ENCODE measurements around the gene CNN1. TPM values are rescaled to one million over a fixed set of nuclear protein-coding genes. Genes with fewer than 3 reads are reported as not detected.

CNN1 gene
- total and polyA plus RNA-seq, 2 of the 13 experiments (the other 11 are each of a cell fraction or from before 2014, with no cell fraction given) = 0.70 to 1.1 TPM

DNA sequence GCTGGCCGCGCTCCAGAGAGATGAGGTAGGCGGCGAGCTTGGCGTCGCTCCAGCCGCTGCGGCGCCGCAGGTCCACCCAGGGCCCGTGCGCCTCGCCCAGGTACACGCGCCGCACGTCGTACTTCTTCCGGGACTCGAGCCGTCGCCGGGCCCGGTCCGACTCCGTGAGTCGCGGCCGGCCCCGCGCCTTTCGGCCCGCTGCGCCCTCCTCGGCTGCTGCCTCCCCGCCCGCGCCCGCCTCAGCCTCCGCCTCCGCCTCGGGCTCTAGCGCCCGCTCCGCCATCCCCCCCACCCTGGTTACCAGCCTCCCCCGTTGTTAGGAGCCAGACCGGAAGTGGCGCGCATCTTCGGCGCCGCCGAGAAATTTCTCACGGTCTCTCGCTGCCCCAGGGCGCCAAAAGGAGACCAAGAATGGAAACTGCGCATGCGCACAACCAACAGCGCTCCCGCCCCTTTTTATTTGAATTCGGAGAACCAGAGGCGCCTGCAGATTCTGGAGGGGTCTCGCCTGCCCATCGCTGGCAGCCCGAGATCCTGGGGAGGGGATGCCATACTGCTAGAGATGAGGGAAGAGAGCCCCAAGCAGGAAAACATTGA, 33.0 kb upstream of the CNN1 start, which contains the start of gene ZNF653 (continued):
- TF ChIP-seq, protein P1, sequence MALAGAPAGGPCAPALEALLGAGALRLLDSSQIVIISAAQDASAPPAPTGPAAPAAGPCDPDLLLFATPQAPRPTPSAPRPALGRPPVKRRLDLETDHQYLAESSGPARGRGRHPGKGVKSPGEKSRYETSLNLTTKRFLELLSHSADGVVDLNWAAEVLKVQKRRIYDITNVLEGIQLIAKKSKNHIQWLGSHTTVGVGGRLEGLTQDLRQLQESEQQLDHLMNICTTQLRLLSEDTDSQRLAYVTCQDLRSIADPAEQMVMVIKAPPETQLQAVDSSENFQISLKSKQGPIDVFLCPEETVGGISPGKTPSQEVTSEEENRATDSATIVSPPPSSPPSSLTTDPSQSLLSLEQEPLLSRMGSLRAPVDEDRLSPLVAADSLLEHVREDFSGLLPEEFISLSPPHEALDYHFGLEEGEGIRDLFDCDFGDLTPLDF (CRISPR knock-in tag; IDR thresholded peaks at IDR 0.05) = peak; percentile 68; the same call in 1 of the 2 replicates
- TF ChIP-seq NBN (conservative IDR thresholded peaks at IDR 0.05) (no peak), HCFC1 (IDR thresholded peaks at IDR 0.05; ENCODE audit: low read depth, low read length) (peak; percentile 80), HNRNPK (IDR thresholded peaks at IDR 0.05; ENCODE audit: low read depth, low read length, poor library complexity, severe bottlenecking) (peak; percentile 22), ATF1 (CRISPR knock-in tag; IDR thresholded peaks at IDR 0.05) (peak; percentile 88), NRL (CRISPR knock-in tag; IDR thresholded peaks at IDR 0.05; ENCODE audit: borderline replicate concordance) (no peak), ZSCAN22 (CRISPR knock-in tag; IDR thresholded peaks at IDR 0.05) (no peak), ASH2L (IDR thresholded peaks at IDR 0.05; ENCODE audit: insufficient read length, low read depth, low read length) (peak; percentile 90), U2AF1 (optimal IDR thresholded peaks at IDR 0.05; ENCODE audit: low read depth, low read length) (no peak), ZNF446 (CRISPR knock-in tag; IDR thresholded peaks at IDR 0.05) (no peak), U2AF2 (IDR thresholded peaks at IDR 0.05; ENCODE audit: low read depth, low read length) (0 out of 2 replicates have a peak, but pooled peaks have one; percentile 68), CREM (IDR thresholded peaks at IDR 0.05) (peak; percentile 97), CREM (CRISPR knock-in tag; IDR thresholded peaks at IDR 0.05) (peak; percentile 70), ZC3H13 (CRISPR knock-in tag; IDR thresholded peaks at IDR 0.05) (peak; percentile 97), EHMT2 (IDR thresholded peaks at IDR 0.05; ENCODE audit: borderline replicate concordance, low read depth, low read length) (no peak), MATR3 (CRISPR knock-in tag; IDR thresholded peaks at IDR 0.05) (no peak), ATF7-NPFF (CRISPR knock-in tag; IDR thresholded peaks at IDR 0.05; ENCODE audit: low read depth) (peak; percentile 91), SALL1 (CRISPR knock-in tag; IDR thresholded peaks at IDR 0.05) (peak; percentile 51), ZNF101 (CRISPR knock-in tag; IDR thresholded peaks at IDR 0.05; ENCODE audit: borderline replicate concordance, low read depth) (no peak), MTF2 (CRISPR knock-in tag; IDR thresholded peaks at IDR 0.05; ENCODE audit: borderline replicate concordance) (no peak), ERF (CRISPR knock-in tag; IDR thresholded peaks at IDR 0.05) (no peak; the same call in none of the 2 replicates), ZBTB20 (CRISPR knock-in tag; IDR thresholded peaks at IDR 0.05; ENCODE audit: borderline replicate concordance, low read depth) (no peak)
- TF ChIP-seq, protein P2, sequence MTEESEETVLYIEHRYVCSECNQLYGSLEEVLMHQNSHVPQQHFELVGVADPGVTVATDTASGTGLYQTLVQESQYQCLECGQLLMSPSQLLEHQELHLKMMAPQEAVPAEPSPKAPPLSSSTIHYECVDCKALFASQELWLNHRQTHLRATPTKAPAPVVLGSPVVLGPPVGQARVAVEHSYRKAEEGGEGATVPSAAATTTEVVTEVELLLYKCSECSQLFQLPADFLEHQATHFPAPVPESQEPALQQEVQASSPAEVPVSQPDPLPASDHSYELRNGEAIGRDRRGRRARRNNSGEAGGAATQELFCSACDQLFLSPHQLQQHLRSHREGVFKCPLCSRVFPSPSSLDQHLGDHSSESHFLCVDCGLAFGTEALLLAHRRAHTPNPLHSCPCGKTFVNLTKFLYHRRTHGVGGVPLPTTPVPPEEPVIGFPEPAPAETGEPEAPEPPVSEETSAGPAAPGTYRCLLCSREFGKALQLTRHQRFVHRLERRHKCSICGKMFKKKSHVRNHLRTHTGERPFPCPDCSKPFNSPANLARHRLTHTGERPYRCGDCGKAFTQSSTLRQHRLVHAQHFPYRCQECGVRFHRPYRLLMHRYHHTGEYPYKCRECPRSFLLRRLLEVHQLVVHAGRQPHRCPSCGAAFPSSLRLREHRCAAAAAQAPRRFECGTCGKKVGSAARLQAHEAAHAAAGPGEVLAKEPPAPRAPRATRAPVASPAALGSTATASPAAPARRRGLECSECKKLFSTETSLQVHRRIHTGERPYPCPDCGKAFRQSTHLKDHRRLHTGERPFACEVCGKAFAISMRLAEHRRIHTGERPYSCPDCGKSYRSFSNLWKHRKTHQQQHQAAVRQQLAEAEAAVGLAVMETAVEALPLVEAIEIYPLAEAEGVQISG (CRISPR knock-in tag; IDR thresholded peaks at IDR 0.05) = peak; percentile 62
- TF ChIP-seq, protein P3, sequence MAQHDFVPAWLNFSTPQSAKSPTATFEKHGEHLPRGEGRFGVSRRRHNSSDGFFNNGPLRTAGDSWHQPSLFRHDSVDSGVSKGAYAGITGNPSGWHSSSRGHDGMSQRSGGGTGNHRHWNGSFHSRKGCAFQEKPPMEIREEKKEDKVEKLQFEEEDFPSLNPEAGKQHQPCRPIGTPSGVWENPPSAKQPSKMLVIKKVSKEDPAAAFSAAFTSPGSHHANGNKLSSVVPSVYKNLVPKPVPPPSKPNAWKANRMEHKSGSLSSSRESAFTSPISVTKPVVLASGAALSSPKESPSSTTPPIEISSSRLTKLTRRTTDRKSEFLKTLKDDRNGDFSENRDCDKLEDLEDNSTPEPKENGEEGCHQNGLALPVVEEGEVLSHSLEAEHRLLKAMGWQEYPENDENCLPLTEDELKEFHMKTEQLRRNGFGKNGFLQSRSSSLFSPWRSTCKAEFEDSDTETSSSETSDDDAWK (CRISPR knock-in tag; IDR thresholded peaks at IDR 0.05) = no peak
- TF ChIP-seq, protein P4, sequence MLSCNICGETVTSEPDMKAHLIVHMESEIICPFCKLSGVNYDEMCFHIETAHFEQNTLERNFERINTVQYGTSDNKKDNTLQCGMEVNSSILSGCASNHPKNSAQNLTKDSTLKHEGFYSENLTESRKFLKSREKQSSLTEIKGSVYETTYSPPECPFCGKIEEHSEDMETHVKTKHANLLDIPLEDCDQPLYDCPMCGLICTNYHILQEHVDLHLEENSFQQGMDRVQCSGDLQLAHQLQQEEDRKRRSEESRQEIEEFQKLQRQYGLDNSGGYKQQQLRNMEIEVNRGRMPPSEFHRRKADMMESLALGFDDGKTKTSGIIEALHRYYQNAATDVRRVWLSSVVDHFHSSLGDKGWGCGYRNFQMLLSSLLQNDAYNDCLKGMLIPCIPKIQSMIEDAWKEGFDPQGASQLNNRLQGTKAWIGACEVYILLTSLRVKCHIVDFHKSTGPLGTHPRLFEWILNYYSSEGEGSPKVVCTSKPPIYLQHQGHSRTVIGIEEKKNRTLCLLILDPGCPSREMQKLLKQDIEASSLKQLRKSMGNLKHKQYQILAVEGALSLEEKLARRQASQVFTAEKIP (CRISPR knock-in tag; IDR thresholded peaks at IDR 0.05; ENCODE audit: borderline replicate concordance) = no peak

Data from HepG2 (cell line).